ENCODE results near the gene PDCD10. TPM values are rescaled to one million over a fixed set of nuclear protein-coding genes. Genes with fewer than 3 reads are reported as not detected.

Gene PDCD10
- polyA plus RNA-seq, 1 experiment: 79.5 TPM

GRCh38 chr3:167735233-167736138 is 794 bp upstream of the PDCD10 start, which contains the start of gene SERPINI1:
SERPINI1 (plus strand) TSS chr3:167735721; CDS start chr3:167789129, 53,408 bp downstream.
- DNase-seq (ENCODE audit: low read depth, low spot score): peak; percentile 72
- H3K4me3 ChIP-seq (ENCODE audit: low read depth, low read length): peak within 1 kb of the TSS; percentile 88
- peak within 1 kb of the TSS; percentile 79 for H3K27ac ChIP-seq (ENCODE audit: low read depth, low read length)
- H3K9me3 ChIP-seq (ENCODE audit: control insufficient read depth, insufficient read depth, low read length): no peaks in the 10 kb centered on the region
- peaks cover 7% of the 10 kb centered on the region for H3K27me3 ChIP-seq (ENCODE audit: control insufficient read depth, insufficient read depth, low read length)
- TF ChIP-seq, protein P1, sequence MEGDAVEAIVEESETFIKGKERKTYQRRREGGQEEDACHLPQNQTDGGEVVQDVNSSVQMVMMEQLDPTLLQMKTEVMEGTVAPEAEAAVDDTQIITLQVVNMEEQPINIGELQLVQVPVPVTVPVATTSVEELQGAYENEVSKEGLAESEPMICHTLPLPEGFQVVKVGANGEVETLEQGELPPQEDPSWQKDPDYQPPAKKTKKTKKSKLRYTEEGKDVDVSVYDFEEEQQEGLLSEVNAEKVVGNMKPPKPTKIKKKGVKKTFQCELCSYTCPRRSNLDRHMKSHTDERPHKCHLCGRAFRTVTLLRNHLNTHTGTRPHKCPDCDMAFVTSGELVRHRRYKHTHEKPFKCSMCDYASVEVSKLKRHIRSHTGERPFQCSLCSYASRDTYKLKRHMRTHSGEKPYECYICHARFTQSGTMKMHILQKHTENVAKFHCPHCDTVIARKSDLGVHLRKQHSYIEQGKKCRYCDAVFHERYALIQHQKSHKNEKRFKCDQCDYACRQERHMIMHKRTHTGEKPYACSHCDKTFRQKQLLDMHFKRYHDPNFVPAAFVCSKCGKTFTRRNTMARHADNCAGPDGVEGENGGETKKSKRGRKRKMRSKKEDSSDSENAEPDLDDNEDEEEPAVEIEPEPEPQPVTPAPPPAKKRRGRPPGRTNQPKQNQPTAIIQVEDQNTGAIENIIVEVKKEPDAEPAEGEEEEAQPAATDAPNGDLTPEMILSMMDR (IDR thresholded peaks at IDR 0.05; ENCODE audit: low read depth, low read length): no peak
- ChIA-PET POLR2A (no interaction called here), CTCF (interaction anchor here (0.6 to 2.4 kb wide), 6 partner anchors 41 to 355 kb away, joined by 3 to 12 read pairs (median 4); no protein-coding TSS in a partner anchor)

DNA sequence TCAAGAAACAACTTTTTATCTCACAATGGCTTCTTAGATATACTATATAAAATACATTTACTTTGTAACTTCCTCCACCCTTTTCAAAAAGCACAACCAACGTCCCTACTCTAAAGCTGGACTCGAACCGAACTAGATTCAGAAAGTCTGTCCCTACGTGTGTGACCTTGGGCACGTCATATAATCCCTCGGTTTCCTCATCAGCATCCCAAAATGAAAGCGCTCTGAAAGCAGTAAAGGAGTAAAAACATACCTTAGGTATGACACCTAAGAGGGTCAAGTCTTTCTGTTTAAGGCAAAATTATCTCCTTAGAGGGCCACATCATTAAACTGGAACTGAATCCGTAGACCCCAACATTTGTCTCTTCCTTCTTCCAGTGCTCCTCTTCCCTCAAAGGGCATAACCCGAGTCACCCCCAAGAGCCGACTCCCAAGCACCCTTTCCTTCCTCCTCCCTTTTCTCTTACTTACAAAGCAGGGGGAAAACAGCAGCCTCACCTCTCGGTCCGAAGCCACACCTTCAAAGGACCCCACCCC is 663 bp downstream of the PDCD10 start:
- Histone ChIP-seq H3K27me3 (ENCODE audit: control insufficient read depth, insufficient read depth, low read length) (peaks cover 7% of the 10 kb centered on the region), H3K9me3 (ENCODE audit: control insufficient read depth, insufficient read depth, low read length) (no peaks in the 10 kb centered on the region), H3K27ac (ENCODE audit: low read depth, low read length) (peak overlapping the region; percentile 79), H3K4me3 (ENCODE audit: low read depth, low read length) (peak overlapping the region; percentile 88)
- TF ChIP-seq, protein P1 (IDR thresholded peaks at IDR 0.05; ENCODE audit: low read depth, low read length): no peak
- ChIA-PET CTCF (interaction anchor here (2.4 kb wide), 1 partner anchor 307 kb away, joined by 9 read pairs; no protein-coding TSS in a partner anchor), POLR2A (no interaction called here)
- DNase-seq (ENCODE audit: low read depth, low spot score): no peak

DNA sequence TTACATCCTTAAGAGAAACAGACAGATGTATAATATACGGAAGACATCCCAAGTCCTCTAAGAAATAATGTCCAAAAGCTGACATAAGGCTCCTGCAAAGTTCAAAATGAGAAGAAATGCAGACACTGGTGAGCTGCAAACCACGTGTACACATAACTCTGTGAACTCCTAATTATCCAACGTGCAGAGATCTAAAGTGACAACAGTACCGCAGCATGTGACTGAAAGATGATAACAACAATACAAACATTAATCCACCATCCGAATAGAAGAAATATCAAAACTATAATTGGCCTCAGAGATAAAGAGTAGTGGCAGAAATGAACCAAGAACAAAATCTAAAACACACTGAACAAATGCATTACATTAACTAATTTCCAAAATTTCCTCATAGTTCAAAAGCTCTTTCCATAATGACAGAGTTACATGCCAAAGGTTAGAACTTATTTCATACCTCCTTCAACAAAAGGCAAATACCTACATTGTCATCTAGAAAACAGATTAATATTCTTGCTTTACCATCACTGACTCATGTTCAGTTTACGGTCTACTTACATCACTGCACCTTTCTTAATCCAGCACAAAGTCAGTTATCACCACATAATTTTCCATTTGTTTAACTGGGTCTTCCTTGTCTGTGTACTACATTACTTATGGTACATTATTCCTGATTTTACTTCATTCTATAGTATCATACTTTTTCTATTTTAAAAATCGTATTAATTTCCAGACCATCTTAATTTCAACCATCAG is 2.2 kb downstream of the PDCD10 start:
- peaks cover 7% of the 10 kb centered on the region for H3K27me3 ChIP-seq (ENCODE audit: control insufficient read depth, insufficient read depth, low read length)
- no peak for DNase-seq (ENCODE audit: low read depth, low spot score)
- CTCF ChIA-PET: interaction anchor here (1.0 to 1.5 kb wide), 2 partner anchors 8 to 48 kb away, joined by 4 to 5 read pairs; no protein-coding TSS in a partner anchor
- H3K4me3 ChIP-seq (ENCODE audit: low read depth, low read length): no peak overlapping the region
- H3K27ac ChIP-seq (ENCODE audit: low read depth, low read length): no peak overlapping the region
- H3K9me3 ChIP-seq (ENCODE audit: control insufficient read depth, insufficient read depth, low read length): no peaks in the 10 kb centered on the region
- POLR2A ChIA-PET: no interaction called here
- TF ChIP-seq, protein P1 (IDR thresholded peaks at IDR 0.05; ENCODE audit: low read depth, low read length): no peak

GRCh38 chr3:167731393-167731792 is 3.3 kb downstream of the PDCD10 start:
- POLR2A ChIA-PET: no interaction called here
- CTCF ChIA-PET: no interaction called here
- DNase-seq (ENCODE audit: low read depth, low spot score): no peak

More at GRCh38 chr3:167731393-167731792, 3.3 kb downstream of the PDCD10 start:
- no peak overlapping the region for H3K4me3 ChIP-seq (ENCODE audit: low read depth, low read length)
- H3K9me3 ChIP-seq (ENCODE audit: control insufficient read depth, insufficient read depth, low read length): no peaks in the 10 kb centered on the region
- TF ChIP-seq, protein P1 (IDR thresholded peaks at IDR 0.05; ENCODE audit: low read depth, low read length): no peak
- no peak overlapping the region for H3K27ac ChIP-seq (ENCODE audit: low read depth, low read length)
- no peaks in the 10 kb centered on the region for H3K27me3 ChIP-seq (ENCODE audit: control insufficient read depth, insufficient read depth, low read length)

Measured in AG04450 (cell line).